Prostate gland (tissue), 2 donors: ENCODE data around the gene FAM170B.

ENCODE experiments used
- POLR2A ChIP-seq: fragments of 450-650 bp; IDR thresholded peaks from one replicate; pipeline ENCODE4 v1.6.1; 2016; ENCODE audit warnings: antibody characterized with exemption, mild to moderate bottlenecking
- POLR2AphosphoS5 ChIP-seq: sonication (generic); formaldehyde crosslinking; IDR thresholded peaks from one replicate; pipeline ENCODE4 v1.6.1; 2017; ENCODE audit warnings: antibody characterized with exemption
- TF ChIP-seq, protein P1 (sequence below), 4 experiments: fragments of 200-600 bp in 2 of 4; fragments of 450-650 bp in 2 of 4; sonication (generic) in 2 of 4; IDR thresholded peaks; 1 replicate in 3 of 4; 2 replicates in 1 of 4; pipeline ENCODE4 v1.5.1; 2016 to 2019; ENCODE audit warnings: antibody characterized with exemption in 4 of 4, mild to moderate bottlenecking in 2 of 4, moderate library complexity in 2 of 4

DNA sequence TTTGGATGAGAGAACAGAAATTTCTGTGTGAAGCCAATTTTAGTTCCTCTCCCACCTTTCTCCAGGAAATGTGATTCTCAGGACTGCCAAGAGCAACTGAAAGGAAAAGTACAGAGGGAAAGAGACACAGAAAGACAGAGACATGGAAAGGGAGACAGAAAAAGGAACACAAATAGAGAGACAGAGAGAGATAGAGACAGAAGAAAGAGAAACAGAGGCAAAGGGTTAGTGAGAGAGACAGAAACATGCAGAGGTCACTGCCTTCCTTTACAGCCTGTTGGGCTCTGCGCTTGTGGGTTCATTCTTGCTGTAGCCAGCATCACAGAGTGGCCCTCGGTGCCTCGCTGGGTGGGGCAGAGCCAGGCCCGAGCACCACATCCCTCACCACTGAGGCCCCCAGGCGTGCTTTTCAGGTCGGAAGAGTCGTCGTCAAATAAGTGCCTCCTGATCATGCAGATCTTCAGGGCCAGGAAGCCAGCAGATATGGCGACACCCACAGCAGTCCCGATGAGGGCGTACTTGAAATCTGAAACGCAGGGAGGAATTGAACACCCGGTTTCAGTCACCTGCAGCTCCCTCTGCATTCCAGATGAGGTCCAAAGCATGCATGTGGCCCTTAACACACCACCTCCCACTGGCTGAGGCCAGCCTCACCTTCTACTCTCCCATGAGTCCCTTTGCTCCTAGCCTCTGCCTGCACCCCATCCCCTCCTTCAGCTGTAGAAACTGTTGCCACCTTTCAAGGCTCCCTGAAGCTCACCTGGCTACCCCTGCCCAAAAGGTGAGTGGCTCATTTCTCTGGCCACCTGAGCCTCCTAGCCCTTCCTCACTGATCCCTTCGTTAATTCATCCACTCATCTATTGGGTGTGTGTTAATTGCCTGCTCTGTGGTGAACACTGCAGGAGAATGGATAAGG is 32.9 kb upstream of the FAM170B start:
- TF ChIP-seq, protein P1, sequence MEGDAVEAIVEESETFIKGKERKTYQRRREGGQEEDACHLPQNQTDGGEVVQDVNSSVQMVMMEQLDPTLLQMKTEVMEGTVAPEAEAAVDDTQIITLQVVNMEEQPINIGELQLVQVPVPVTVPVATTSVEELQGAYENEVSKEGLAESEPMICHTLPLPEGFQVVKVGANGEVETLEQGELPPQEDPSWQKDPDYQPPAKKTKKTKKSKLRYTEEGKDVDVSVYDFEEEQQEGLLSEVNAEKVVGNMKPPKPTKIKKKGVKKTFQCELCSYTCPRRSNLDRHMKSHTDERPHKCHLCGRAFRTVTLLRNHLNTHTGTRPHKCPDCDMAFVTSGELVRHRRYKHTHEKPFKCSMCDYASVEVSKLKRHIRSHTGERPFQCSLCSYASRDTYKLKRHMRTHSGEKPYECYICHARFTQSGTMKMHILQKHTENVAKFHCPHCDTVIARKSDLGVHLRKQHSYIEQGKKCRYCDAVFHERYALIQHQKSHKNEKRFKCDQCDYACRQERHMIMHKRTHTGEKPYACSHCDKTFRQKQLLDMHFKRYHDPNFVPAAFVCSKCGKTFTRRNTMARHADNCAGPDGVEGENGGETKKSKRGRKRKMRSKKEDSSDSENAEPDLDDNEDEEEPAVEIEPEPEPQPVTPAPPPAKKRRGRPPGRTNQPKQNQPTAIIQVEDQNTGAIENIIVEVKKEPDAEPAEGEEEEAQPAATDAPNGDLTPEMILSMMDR (IDR thresholded peaks at IDR 0.05), result no peak
- TF ChIP-seq POLR2AphosphoS5, result no peak
- no peak for TF ChIP-seq POLR2A
